GM12874 (cell line): ENCODE results near the gene TRA2B.

ENCODE experiments used
- TF ChIP-seq, protein P1 (sequence below): IDR thresholded peaks from 2 replicates; pipeline ENCODE4 v1.5.1; 2011; ENCODE audit warnings: low read depth, mild to moderate bottlenecking, control low read depth, low read length, moderate library complexity; ENCODE audit not compliant: insufficient read depth

The TRA2B gene

DNA sequence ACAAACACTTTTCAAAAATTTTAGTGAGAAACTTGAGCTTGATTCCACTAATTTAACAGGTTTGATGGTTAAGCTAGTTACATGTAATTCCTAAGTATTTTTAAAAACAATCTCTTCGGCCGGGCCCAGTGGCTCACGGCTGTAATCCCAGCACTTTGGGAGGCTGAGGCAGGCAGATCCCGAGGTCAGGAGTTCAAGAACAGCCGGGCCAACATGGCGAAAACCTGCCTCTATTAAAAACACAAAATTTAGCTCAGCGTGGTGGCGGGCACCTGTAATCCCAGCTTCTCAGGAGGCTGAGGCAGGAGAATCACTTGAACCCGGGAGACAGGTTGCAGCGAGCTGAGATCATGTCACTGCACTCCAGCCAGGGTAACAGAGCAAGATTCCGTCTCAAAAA is 25.3 kb downstream of the TRA2B start:
- TF ChIP-seq, protein P1, sequence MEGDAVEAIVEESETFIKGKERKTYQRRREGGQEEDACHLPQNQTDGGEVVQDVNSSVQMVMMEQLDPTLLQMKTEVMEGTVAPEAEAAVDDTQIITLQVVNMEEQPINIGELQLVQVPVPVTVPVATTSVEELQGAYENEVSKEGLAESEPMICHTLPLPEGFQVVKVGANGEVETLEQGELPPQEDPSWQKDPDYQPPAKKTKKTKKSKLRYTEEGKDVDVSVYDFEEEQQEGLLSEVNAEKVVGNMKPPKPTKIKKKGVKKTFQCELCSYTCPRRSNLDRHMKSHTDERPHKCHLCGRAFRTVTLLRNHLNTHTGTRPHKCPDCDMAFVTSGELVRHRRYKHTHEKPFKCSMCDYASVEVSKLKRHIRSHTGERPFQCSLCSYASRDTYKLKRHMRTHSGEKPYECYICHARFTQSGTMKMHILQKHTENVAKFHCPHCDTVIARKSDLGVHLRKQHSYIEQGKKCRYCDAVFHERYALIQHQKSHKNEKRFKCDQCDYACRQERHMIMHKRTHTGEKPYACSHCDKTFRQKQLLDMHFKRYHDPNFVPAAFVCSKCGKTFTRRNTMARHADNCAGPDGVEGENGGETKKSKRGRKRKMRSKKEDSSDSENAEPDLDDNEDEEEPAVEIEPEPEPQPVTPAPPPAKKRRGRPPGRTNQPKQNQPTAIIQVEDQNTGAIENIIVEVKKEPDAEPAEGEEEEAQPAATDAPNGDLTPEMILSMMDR: no peak

DNA sequence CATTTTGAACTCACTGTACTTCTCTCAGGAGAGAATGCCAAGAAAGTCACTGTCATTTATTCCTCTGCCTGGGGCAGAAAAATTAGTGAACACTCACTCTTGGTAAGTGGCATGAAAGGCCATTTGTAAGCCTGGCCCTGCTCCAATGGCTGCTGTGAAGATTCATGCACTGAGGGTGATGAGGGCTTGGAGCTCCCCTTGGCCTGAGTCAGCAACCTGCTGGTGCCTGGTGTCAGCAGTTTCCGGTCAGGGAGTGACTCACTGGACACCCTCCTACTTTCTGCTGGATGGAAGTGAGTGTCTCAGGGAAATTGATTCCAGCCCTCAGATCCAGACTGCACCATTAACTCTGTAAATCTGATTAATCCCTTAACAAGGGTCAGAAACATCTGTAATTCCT is 37.6 kb downstream of the TRA2B start:
- TF ChIP-seq, protein P1: no peak

DNA sequence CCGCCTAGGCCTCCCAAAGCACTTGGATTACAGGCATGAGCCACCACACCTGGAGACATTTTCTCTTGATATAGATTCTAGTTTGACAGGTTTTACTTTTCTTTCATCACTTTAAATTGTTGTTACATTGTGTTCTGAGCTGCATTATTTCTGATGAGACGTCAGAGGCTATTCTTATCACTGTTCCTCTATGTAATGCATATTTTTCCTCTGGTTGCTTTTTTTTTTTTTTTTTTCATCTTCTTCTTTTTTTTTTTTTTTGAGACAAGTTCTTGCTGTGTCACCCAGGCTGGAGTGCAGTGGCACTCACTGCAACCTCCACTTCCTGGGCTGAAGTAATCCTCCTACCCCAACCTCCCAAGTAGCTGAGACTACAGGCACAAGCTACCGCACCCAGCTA is 41.2 kb downstream of the TRA2B start:
- TF ChIP-seq, protein P1: no peak

DNA sequence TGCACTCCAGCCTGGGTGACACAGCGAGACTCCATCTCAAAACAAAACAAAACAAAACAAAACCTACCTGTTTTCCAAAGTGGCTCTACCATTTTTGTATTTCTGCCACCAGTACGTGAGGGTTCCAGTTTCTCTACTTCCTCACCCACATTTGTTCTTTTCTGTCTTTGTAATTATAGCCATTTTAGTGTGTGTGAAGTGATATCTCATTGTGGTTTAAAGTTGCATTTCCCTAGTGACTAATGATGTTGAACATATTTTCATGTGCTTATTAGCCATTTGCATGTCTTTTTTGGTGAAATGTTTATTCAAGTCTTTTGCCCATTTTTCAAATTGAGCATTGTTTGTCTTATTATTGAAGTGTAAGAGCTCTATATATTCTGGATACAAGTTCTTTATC is 50.7 kb downstream of the TRA2B start:
- TF ChIP-seq, protein P1: no peak

DNA sequence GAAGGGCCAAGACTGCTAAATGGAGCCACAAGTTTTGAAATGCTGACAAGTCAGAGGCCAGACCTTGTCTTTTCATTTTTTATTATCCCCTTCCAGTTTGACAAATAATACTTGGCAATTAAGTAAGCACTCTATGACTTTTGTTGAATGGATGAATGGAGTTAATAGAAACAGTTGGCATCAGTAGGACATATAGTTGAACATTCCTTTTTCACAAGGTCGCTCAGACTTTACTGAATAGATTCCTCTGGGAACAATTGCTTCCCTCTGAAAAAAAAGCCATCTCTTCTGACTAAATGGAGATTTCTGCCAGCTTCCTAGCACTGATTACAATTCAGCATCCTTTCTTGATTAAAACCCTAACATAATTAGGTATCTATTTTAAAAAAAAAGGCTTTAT is 53.2 kb downstream of the TRA2B start:
- TF ChIP-seq, protein P1: no peak

DNA sequence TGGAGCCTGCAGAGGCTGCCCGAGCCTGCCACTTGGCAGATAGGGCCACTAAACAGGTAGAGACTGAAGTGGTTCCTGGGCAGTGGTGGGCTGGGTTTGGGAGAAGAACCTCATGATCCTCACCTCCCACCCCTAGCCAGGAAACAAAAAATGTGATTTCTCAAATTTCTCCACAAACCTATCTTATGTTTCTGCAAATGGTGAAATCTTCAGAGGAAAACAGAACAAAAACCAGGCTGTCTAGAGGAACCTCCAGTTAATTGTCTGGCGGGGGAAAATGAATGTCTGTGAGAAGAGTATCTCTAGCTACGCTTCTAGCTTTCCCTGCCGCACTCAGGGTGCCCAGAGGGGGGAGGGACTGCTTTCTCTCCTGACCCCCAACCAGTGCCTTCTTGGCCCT is 55.9 kb downstream of the TRA2B start:
- TF ChIP-seq, protein P1: no peak

DNA sequence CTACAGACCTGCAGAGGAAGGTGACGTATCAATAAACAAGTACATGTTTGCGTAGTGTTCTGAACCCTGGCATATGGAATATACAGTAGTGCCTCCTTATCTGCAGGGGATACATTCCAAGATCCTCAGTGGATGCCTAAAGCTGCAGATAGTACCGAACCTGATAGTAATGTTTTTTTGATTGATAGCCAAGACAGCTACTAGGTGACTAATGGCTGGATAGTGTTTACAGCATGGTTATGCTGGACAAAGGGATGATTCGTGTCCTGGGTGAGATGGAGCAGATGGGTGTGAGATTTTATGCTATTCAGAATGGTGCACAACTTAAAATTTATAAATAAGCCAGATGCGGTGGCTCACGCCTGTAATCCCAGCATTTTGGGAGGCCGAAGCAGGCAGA is 57.2 kb downstream of the TRA2B start:
- TF ChIP-seq, protein P1: no peak

DNA sequence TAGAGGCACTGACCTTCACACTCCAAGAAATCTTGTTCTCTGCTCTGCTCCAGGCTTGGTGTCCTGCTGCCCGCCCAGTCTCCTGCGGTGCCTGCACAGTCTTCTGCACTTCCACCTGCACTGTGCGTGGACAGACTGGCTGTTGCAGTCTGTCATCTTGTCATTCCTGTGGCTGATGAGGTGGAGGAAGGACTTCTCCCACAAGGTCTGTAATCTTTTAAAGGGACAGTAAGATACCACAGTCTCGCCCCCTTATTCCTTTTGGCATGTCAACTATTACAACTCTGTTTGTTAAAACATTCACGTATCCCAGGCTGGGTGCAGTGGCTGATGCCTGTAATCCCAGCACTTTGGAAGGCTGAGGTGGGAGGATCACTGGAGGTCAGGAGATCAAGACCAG is 58.9 kb downstream of the TRA2B start:
- TF ChIP-seq, protein P1: no peak
